Esophagus muscularis mucosa (tissue), 3 donors: Measurements from ENCODE around the gene EPHB1.

Source experiments
- POLR2A ChIP-seq: fragments of 450-650 bp; IDR thresholded peaks from one replicate; pipeline ENCODE4 v1.6.1; 2017; ENCODE audit warnings: antibody characterized with exemption, moderate library complexity, mild to moderate bottlenecking, low read depth
- TF ChIP-seq, protein P1 (sequence below), 3 experiments: fragments of 200-600 bp in 2 of 3; fragments of 450-650 bp in 1 of 3; sonication (generic) in 2 of 3; IDR thresholded peaks; one replicate each; pipeline ENCODE4 v1.5.1; 2017 to 2019; ENCODE audit warnings: antibody characterized with exemption in 3 of 3, mild to moderate bottlenecking in 2 of 3, moderate library complexity in 1 of 3

DNA sequence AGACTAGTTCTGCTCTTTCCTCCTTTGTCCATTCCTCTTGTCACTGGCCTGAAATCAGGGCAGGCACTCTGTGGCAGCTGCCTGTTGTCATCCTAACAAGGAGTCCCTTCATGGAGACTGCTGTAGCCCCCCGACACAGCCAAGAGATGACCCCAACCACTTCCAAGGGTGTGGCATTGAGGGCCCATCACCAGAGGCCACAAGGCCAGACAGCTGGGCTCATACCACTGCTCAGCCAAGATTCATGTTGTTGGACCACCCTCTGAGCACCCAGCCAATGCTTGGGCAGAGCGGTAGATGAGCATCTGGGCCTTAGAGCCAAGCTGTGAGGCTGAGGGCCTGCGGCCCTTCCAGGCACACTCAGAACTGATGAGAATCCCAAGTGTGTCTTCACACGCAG is 85.4 kb downstream of the EPHB1 start:
- TF ChIP-seq, protein P1, sequence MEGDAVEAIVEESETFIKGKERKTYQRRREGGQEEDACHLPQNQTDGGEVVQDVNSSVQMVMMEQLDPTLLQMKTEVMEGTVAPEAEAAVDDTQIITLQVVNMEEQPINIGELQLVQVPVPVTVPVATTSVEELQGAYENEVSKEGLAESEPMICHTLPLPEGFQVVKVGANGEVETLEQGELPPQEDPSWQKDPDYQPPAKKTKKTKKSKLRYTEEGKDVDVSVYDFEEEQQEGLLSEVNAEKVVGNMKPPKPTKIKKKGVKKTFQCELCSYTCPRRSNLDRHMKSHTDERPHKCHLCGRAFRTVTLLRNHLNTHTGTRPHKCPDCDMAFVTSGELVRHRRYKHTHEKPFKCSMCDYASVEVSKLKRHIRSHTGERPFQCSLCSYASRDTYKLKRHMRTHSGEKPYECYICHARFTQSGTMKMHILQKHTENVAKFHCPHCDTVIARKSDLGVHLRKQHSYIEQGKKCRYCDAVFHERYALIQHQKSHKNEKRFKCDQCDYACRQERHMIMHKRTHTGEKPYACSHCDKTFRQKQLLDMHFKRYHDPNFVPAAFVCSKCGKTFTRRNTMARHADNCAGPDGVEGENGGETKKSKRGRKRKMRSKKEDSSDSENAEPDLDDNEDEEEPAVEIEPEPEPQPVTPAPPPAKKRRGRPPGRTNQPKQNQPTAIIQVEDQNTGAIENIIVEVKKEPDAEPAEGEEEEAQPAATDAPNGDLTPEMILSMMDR (IDR thresholded peaks at IDR 0.05): no peak
- TF ChIP-seq POLR2A: no peak
